ENCODE data around the gene CLEC9A.

DNA sequence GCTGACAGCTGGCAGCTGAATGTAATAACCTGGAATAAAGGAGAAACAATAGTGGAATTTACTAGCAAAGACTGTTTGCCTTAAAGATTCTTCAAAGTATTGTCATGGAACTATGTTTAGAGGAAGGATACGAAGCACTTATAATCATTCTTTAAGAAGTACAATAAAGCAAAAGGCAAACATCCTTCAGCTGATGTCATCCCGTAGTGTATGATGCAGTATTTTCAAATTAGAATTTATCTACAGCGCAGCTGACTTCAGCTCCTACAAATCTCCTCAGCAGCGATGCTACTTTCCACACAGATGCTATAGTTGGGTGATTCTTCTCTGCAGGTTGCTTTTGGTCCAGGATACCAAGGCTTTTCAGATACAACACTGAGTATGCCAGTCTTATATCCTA is 36.8 kb downstream of the CLEC9A start:
- no peak for TF ChIP-seq CHD2 (IDR thresholded peaks at IDR 0.05; ENCODE audit: borderline replicate concordance, low read depth, low read length)
- TF ChIP-seq POLR2A (IDR thresholded peaks at IDR 0.05; ENCODE audit: low read depth, low read length): no peak
- no peak for TF ChIP-seq EZH2 (IDR thresholded peaks at IDR 0.05; ENCODE audit: borderline replicate concordance, control insufficient read depth, low read depth, low read length)
- TF ChIP-seq SIX5 (IDR thresholded peaks at IDR 0.05; ENCODE audit: low read depth, low read length, severe bottlenecking): no peak

Data from GM12878 (cell line).